HG02840 (cell line): ENCODE measurements around the gene PAK6.

Experiments
- ATAC-seq: cut with Tn5 transposase; IDR thresholded peaks from one replicate; pipeline ENCODE4 v1.9.1; 2021; ENCODE audit warnings: mild to moderate bottlenecking, moderate library complexity, moderate number of reproducible peaks; ENCODE audit not compliant: unreplicated experiment, low FRiP score

Gene PAK6

DNA sequence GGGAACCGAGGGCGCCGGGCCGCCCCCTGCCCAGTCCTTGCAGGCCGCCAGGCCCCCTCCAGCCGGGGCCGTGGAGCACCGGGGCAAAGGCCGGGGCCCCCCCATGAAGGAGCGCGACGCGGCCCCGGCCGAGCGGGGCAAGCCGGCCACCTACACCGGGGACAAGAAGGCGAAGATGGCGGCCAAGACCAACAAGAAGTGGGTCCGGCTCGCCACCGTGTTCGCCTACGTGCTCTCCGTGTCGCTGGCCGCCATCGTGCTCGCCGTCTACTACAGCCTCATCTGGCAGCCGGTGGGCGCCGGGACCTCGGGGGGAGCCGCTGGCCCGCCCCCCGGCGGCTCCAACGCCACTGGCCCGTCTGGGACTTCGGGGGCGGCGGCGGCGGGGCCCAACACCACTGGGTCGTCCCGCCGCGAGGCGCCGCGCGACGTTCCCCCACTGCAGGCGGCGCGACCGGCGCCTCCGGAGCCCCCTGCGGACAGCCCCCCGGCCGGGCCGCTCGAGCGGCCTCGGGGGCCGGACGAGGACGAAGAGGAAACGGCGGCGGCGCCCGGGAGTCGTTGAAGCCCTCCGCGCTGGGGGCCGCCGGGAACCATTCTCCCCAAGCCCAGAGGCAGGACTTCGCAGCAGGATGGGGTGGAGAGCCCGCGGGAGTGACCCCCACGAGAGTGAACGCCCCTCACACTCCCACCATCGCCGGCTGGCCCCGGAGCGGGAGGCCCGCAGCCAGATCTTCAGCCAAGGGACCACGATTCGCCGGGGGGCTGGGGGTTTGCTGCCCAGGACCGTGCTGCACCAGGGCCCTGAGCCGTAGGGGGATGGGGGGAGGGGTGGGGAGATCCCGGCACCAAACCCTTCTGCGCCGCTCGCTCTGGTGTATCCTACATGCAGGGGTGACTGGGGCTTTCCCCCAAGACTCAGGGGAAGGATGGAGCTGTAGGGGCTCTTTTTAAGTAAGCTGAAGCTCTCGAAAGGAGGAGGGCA is 85.4 kb downstream of the PAK6 start:
- ATAC-seq: peak; percentile 8

DNA sequence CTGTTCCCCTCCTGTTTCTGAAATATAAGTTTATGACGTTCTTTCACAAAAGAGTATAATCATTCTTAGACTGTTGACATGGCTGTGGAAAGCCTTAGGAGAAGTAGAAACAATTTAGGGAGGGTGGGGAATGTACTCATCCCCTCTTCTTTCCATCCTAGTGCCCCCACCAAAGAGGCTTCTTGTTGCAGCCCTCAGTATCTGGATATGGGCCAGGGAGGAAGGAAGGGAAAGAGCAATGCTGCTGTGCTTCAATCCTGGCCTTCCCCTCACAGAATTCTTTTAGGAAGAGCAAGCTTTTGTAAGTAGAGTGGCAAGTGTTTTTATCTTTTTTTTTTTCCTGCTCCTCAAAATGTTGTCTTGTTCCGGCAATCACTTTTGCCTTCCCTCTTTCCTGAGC is 86.3 kb downstream of the PAK6 start:
- ATAC-seq: no peak

DNA sequence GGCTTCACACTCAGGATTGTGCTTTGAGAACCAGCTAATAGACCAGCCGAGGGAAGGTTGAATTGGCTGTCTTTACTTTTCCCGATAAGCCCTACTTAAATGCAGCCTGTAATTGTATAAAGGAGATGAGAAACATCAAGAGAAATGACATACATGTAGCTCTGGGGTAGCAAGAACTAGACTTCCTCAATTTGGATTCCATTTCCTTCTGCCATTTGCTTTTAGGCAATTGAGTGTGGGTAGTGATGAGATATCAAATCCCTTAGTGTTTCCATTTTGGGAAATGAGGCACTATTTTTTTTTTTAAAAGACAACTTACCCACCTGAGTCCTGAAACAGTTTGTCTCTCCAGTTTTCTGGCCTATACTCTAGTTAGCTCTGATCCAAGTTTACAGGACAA is 86.8 kb downstream of the PAK6 start:
- ATAC-seq: no peak
